ENCODE measurements around the gene CDH16. TPM values are rescaled to one million over a fixed set of nuclear protein-coding genes. Genes with fewer than 3 reads are reported as not detected.
"Not testable (repeated sequence)": the region's sequence is repeated elsewhere in the genome, so short reads cannot be mapped to it uniquely, and the experiment has no call there.

Gene CDH16
- total RNA-seq, 1 donor from 2014 or later = not detected

DNA sequence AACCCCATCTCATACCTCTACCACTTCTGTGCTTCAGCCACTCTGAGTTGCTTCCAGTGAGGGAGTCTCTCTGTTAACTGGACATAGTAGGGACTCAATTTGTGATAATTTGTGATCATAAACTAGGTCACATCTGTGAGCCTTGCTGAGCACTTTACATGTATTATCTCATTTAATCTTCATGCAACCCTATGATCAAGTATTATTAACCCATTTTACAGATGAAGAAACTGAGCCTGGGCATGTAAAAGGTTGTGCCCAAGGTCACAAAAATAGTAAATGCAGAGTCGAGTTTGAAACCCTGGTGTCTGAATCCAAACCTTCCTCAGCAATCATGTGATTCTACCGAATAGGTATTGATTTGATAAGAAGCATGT lies 19.8 kb downstream of the CDH16 start:
- Histone ChIP-seq H3K4me2 (no peak overlapping the region), H3K36me3 (no peaks in the 10 kb centered on the region), H3K4me1 (no peaks in the 10 kb centered on the region), H3K4me3 (no peak overlapping the region), H3K9me3 (ENCODE audit: low read depth) (no peaks in the 10 kb centered on the region), H3F3A (ENCODE audit: low read depth) (no peaks in the 10 kb centered on the region), H3K27ac (no peak overlapping the region), H3K79me2 (ENCODE audit: low read depth) (no peaks in the 10 kb centered on the region), H2AFZ (replicated peaks) (no peak overlapping the region), H4K20me1 (ENCODE audit: low read depth) (no peaks in the 10 kb centered on the region), H3K27me3 (no peaks in the 10 kb centered on the region), H3K9ac (no peak overlapping the region)
- no peak overlapping the region for H3K27ac Mint-ChIP-seq
- no peak overlapping the region for H3K4me3 Mint-ChIP-seq
- peaks cover 23% of the 10 kb centered on the region for H3K4me1 Mint-ChIP-seq
- peaks cover 9% of the 10 kb centered on the region for H3K27me3 Mint-ChIP-seq (ENCODE audit: insufficient read depth, low read depth)
- no peaks in the 10 kb centered on the region for H3K9me3 Mint-ChIP-seq
- DNase-seq (ENCODE audit: low spot score) = no peak
- H3K36me3 Mint-ChIP-seq = no peaks in the 10 kb centered on the region
- TF ChIP-seq EZH2phosphoT487 (IDR thresholded peaks at IDR 0.05) (no peak), EZH2 (IDR thresholded peaks at IDR 0.05) (no peak)
- TF ChIP-seq, protein P1, sequence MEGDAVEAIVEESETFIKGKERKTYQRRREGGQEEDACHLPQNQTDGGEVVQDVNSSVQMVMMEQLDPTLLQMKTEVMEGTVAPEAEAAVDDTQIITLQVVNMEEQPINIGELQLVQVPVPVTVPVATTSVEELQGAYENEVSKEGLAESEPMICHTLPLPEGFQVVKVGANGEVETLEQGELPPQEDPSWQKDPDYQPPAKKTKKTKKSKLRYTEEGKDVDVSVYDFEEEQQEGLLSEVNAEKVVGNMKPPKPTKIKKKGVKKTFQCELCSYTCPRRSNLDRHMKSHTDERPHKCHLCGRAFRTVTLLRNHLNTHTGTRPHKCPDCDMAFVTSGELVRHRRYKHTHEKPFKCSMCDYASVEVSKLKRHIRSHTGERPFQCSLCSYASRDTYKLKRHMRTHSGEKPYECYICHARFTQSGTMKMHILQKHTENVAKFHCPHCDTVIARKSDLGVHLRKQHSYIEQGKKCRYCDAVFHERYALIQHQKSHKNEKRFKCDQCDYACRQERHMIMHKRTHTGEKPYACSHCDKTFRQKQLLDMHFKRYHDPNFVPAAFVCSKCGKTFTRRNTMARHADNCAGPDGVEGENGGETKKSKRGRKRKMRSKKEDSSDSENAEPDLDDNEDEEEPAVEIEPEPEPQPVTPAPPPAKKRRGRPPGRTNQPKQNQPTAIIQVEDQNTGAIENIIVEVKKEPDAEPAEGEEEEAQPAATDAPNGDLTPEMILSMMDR (IDR thresholded peaks at IDR 0.05) = no peak

DNA sequence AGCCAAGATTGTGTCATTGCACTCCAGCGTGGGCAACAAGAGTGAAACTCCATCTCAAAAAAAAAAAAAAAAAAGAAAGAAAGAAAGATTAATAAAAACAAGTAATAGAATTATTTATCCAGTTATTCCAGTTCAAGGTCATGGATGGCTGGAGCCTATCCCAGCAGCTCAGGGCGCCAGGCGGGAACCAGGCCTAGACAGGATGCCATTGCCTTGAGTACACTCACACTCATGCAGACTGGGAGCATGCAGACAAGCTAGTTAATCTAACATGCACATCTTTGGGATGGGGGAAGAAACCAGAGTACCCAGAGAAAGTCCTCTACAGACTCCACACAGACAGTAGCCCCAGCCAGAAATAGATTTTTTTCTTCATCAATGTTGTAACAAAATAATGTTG lies 20.5 kb downstream of the CDH16 start:
- Mint-ChIP-seq H3K9me3 (no peaks in the 10 kb centered on the region), H3K36me3 (no peaks in the 10 kb centered on the region), H3K27me3 (ENCODE audit: insufficient read depth, low read depth) (peaks cover 9% of the 10 kb centered on the region), H3K4me1 (peaks cover 23% of the 10 kb centered on the region), H3K27ac (no peak overlapping the region), H3K4me3 (no peak overlapping the region)
- H3K27ac ChIP-seq = no peak overlapping the region
- H3K9me3 ChIP-seq (ENCODE audit: low read depth) = no peaks in the 10 kb centered on the region
- no peaks in the 10 kb centered on the region for H4K20me1 ChIP-seq (ENCODE audit: low read depth)
- no peak overlapping the region for H2AFZ ChIP-seq (replicated peaks)
- DNase-seq (ENCODE audit: low spot score) = no peak
- H3K36me3 ChIP-seq = no peaks in the 10 kb centered on the region
- no peak overlapping the region for H3K4me2 ChIP-seq
- H3K27me3 ChIP-seq = no peaks in the 10 kb centered on the region
- no peaks in the 10 kb centered on the region for H3K4me1 ChIP-seq
- TF ChIP-seq, protein P1 (IDR thresholded peaks at IDR 0.05) = no peak
- TF ChIP-seq EZH2 (IDR thresholded peaks at IDR 0.05) (no peak), EZH2phosphoT487 (IDR thresholded peaks at IDR 0.05) (no peak)
- no peak overlapping the region for H3K9ac ChIP-seq
- H3F3A ChIP-seq (ENCODE audit: low read depth) = no peaks in the 10 kb centered on the region
- no peaks in the 10 kb centered on the region for H3K79me2 ChIP-seq (ENCODE audit: low read depth)
- no peak overlapping the region for H3K4me3 ChIP-seq

DNA sequence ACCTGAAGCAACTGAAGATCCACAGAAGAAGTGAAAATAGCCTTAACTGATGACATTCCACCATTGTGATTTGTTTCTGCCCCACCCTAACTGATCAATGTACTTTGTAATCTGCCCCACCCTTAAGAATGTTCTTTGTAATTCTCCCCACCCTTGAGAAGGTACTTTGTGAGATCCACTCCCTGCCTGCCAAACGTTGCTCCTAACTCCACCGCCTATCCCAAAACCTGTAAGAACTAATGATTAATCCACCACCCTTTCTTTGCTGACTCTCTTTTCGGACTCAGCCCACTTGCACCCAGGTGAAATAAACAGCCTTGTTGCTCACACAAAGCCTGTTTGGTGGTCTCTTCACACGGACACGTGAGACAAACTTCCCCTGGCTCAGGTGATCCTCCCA lies 22.0 kb downstream of the CDH16 start:
- H3K4me1 Mint-ChIP-seq = peaks cover 20% of the 10 kb centered on the region
- H3K9me3 Mint-ChIP-seq; H3F3A ChIP-seq (ENCODE audit: low read depth); H3K4me2 ChIP-seq; H4K20me1 ChIP-seq (ENCODE audit: low read depth); DNase-seq (ENCODE audit: low spot score); H3K27me3 ChIP-seq; H3K36me3 ChIP-seq; H3K27ac ChIP-seq; H3K4me3 ChIP-seq; H3K9ac ChIP-seq; H3K4me1 ChIP-seq; H2AFZ ChIP-seq (replicated peaks); H3K27ac Mint-ChIP-seq; H3K4me3 Mint-ChIP-seq; H3K36me3 Mint-ChIP-seq; H3K9me3 ChIP-seq (ENCODE audit: low read depth); H3K79me2 ChIP-seq (ENCODE audit: low read depth); H3K27me3 Mint-ChIP-seq (ENCODE audit: insufficient read depth, low read depth): not testable (repeated sequence)

DNA sequence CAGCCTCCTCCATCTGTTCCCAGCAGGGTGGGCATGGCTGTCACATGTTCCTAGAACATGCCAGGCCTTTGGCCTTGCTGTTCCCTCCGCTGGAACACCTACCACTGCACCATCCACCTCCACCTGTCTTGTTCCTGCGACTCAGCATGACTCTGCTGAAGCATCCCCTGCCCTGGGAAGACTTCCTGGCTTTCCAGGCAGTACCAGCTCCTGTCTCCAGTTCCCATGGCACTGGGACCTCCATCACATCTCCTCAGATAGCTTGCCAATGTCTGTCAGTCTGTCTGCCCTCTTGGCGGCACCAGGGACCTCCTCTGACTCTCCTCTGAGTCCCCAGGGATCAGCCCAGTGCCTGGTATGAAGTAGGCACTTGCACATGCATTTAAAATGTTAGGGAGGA lies 22.7 kb downstream of the CDH16 start:
- Histone ChIP-seq H3F3A (ENCODE audit: low read depth) (no peaks in the 10 kb centered on the region), H3K79me2 (ENCODE audit: low read depth) (no peaks in the 10 kb centered on the region), H2AFZ (replicated peaks) (no peak overlapping the region), H3K9me3 (ENCODE audit: low read depth) (no peaks in the 10 kb centered on the region), H3K36me3 (no peaks in the 10 kb centered on the region), H3K4me3 (no peak overlapping the region), H4K20me1 (ENCODE audit: low read depth) (no peaks in the 10 kb centered on the region), H3K27ac (no peak overlapping the region), H3K27me3 (no peaks in the 10 kb centered on the region), H3K4me1 (no peaks in the 10 kb centered on the region), H3K9ac (no peak overlapping the region), H3K4me2 (no peak overlapping the region)
- Mint-ChIP-seq H3K36me3 (no peaks in the 10 kb centered on the region), H3K4me1 (peaks cover 20% of the 10 kb centered on the region), H3K4me3 (peak overlapping the region; percentile 24), H3K27ac (peak overlapping the region; percentile 35), H3K9me3 (no peaks in the 10 kb centered on the region), H3K27me3 (ENCODE audit: insufficient read depth, low read depth) (peaks cover 9% of the 10 kb centered on the region)
- TF ChIP-seq EZH2phosphoT487 (IDR thresholded peaks at IDR 0.05) = no peak
- TF ChIP-seq, protein P1 (IDR thresholded peaks at IDR 0.05) = no peak
- no peak for TF ChIP-seq EZH2 (IDR thresholded peaks at IDR 0.05)
- no peak for DNase-seq (ENCODE audit: low spot score)
